Lung (tissue), 12 donors: ENCODE measurements around the gene ZMIZ2. TPM values are rescaled to one million over a fixed set of nuclear protein-coding genes. Genes with fewer than 3 reads are reported as not detected.

Experiments used
- ATAC-seq: fragments of 200-7000 bp; cut with Tn5 transposase; one replicate; pipeline ENCODE4 v1.9.1; 2020; ENCODE audit warnings: moderate number of reproducible peaks; ENCODE audit not compliant: insufficient read depth, low FRiP score
- DNase-seq, 3 donors: peaks; one replicate each; pipeline ENCODE4 v3.0.0-alpha.2; 2013 to 2017
- H3K27ac ChIP-seq, 2 donors: one replicate each; pipeline ENCODE4 v1.5.1; 2013; ENCODE audit warnings: mild to moderate bottlenecking in 2 of 2, moderate library complexity in 2 of 2, control low read depth in 1 of 2, inconsistent platforms in 1 of 2, low read depth in 1 of 2, low read length in 1 of 2
- H3K27me3 ChIP-seq, 3 donors: one replicate each; pipeline ENCODE4 v1.5.1; 2013; ENCODE audit warnings: low read length in 2 of 3; ENCODE audit not compliant: control insufficient read depth in 3 of 3, insufficient read depth in 3 of 3
- H3K36me3 ChIP-seq, 4 donors: one replicate each; pipeline ENCODE4 v1.5.1; 2013; ENCODE audit warnings: low read length in 4 of 4, mild to moderate bottlenecking in 1 of 4, moderate library complexity in 1 of 4; ENCODE audit not compliant: control insufficient read depth in 4 of 4, insufficient read depth in 4 of 4
- H3K4me1 ChIP-seq, 5 donors: one replicate each; pipeline ENCODE4 v1.5.1; 2013; ENCODE audit warnings: low read length in 5 of 5, mild to moderate bottlenecking in 2 of 5, moderate library complexity in 1 of 5; ENCODE audit not compliant: control insufficient read depth in 5 of 5, insufficient read depth in 5 of 5
- H3K4me3 ChIP-seq: one replicate; pipeline ENCODE4 v1.5.1; 2013; ENCODE audit warnings: mild to moderate bottlenecking, control low read depth, moderate library complexity
- H3K9ac ChIP-seq, 2 donors: one replicate each; pipeline ENCODE4 v1.5.1; 2013; ENCODE audit warnings: low read length in 2 of 2, control low read depth in 1 of 2; ENCODE audit not compliant: insufficient read depth in 1 of 2
- H3K9me3 ChIP-seq, 4 donors: one replicate each; pipeline ENCODE4 v1.5.1; 2013; ENCODE audit warnings: low read length in 3 of 4, mild to moderate bottlenecking in 1 of 4, moderate library complexity in 1 of 4; ENCODE audit not compliant: control insufficient read depth in 4 of 4, insufficient read depth in 3 of 4
- CTCF ChIP-seq: IDR thresholded peaks from 2 replicates; pipeline ENCODE4 v1.5.1; 2012; ENCODE audit warnings: mild to moderate bottlenecking; ENCODE audit errors: control extremely low read depth, extremely low read depth
- WGBS, 2 donors: extraction: QIAGEN DNeasy Blood & Tissue Kit; methylation state at CpG; one replicate each; pipeline ENCODE4 v1.1.7; 2013; 5-methylcytosine and 5-hydroxymethylcytosine counted together
- polyA plus RNA-seq, 2 donors: library from polyadenylated mRNA; stranded (reverse); fragments of 200-250 nt; gene quantifications; one replicate each; pipeline ENCODE4 v1.2.1, GENCODE V29; 2013
- total RNA-seq, 2 donors: library from RNA; depleted of rRNA in 1 of 2; stranded (reverse); fragments of >200 nt in 1 of 2; gene quantifications; one replicate each; pipeline ENCODE4 v1.2.1, GENCODE V29; 2014 to 2021
- donor health status: control.
- donor health status: control.
- donor health status: Bipolar disorder and iron deficiency.
- donor health status: healthy.
- donor health status: DM: yes; HTN: yes; CAD: no.

The ZMIZ2 gene
- total and polyA plus RNA-seq, 4 donors = 26.2 to 103 (median 53.7) TPM

- Histone ChIP-seq H3K9me3 (no peaks in the 10 kb centered on the region), H3K27me3 (no peaks in the 10 kb centered on the region), H3K4me3 (no peak overlapping the region), H3K27ac (no peak overlapping the region), H3K4me1 (peaks cover 4 to 27% (median 17%) of the 10 kb centered on the region in 5 donors), H3K36me3 (peaks cover 15 to 70% (median 19%) of the 10 kb centered on the region in 4 donors), H3K9ac (no peak overlapping the region)
- 95 to 96% methylated on average over 18 of the region's 18 CpGs for WGBS, 2 donors
- DNase-seq (no peak), ATAC-seq (no peak)
- TF ChIP-seq CTCF = no peak
Observed at GRCh38 chr7:44760034-44760580, 11.5 kb downstream of the ZMIZ2 start.

GRCh38 chr7:44761207-44762161, 12.8 kb downstream of the ZMIZ2 start:
- H3K27ac ChIP-seq = no peak overlapping the region

GRCh38 chr7:44762300-44762699, 13.7 kb downstream of the ZMIZ2 start:
- DNase-seq = no peak
- H3K27ac ChIP-seq = no peak overlapping the region

More at GRCh38 chr7:44761207-44762161, 12.8 kb downstream of the ZMIZ2 start:
- H3K36me3 ChIP-seq = peaks cover 18 to 83% (median 20%) of the 10 kb centered on the region in 4 donors
- H3K27me3 ChIP-seq = no peaks in the 10 kb centered on the region
- H3K9ac ChIP-seq = no peak overlapping the region
- H3K4me1 ChIP-seq = peaks cover 0 to 15% (median 8%) of the 10 kb centered on the region in 5 donors
- DNase-seq = peak; percentile 38 to 54 (median 51)
- no peaks in the 10 kb centered on the region for H3K9me3 ChIP-seq
- H3K4me3 ChIP-seq = no peak overlapping the region
- TF ChIP-seq CTCF = no peak
- WGBS, 2 donors = 86 to 90% methylated on average over 48 of the region's 48 CpGs
- ATAC-seq = no peak

More at GRCh38 chr7:44762300-44762699, 13.7 kb downstream of the ZMIZ2 start:
- Histone ChIP-seq H3K4me1 (peaks cover 0 to 11% (median 0%) of the 10 kb centered on the region in 5 donors), H3K9ac (no peak overlapping the region), H3K4me3 (no peak overlapping the region), H3K9me3 (no peaks in the 10 kb centered on the region), H3K27me3 (no peaks in the 10 kb centered on the region), H3K36me3 (peaks cover 19 to 83% (median 22%) of the 10 kb centered on the region in 4 donors)
- no peak for ATAC-seq
- no peak for TF ChIP-seq CTCF
- WGBS, 2 donors = 84 to 92% methylated on average over 9 of the region's 9 CpGs
